ENCODE data around the gene TIFAB.
A peak's percentile ranks its signal among the peaks of the same experiment; 100 is the strongest.

The TIFAB gene

DNA sequence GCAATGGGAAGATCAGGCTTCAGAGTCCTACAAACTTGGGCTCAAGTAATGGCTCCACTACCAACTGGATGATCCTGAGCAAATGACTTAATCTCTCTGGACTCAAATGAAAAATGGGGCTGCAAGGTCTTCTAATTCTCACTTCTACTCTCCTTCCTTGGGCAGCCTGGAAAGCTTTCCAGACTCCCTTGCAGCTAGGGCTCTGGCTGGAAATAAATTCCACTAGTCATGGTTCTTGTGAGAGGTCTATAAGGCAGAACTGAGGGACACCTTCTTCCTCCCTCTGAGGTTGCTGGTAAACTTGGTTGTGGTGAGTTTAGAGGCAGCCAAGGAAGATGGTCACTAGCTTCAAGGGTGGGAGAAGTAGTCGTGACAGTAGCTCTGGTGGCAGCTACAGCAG, 23.6 kb downstream of the TIFAB start:
- Histone ChIP-seq H3K4me1 (ENCODE audit: control insufficient read depth in 1 of 2, insufficient read depth in 1 of 2, low read depth in 1 of 2, low read length in 1 of 2) (peaks cover 40 to 42% of the 10 kb centered on the region in 2 experiments), H3K27me3 (no peaks in the 10 kb centered on the region), H3K9me3 (no peaks in the 10 kb centered on the region), H3K36me3 (no peaks in the 10 kb centered on the region), H3K4me3 (ENCODE audit: low read depth in 1 of 2, low read length in 1 of 2) (no peak overlapping the region), H3K27ac (no peak overlapping the region)
- TF ChIP-seq, protein P1, sequence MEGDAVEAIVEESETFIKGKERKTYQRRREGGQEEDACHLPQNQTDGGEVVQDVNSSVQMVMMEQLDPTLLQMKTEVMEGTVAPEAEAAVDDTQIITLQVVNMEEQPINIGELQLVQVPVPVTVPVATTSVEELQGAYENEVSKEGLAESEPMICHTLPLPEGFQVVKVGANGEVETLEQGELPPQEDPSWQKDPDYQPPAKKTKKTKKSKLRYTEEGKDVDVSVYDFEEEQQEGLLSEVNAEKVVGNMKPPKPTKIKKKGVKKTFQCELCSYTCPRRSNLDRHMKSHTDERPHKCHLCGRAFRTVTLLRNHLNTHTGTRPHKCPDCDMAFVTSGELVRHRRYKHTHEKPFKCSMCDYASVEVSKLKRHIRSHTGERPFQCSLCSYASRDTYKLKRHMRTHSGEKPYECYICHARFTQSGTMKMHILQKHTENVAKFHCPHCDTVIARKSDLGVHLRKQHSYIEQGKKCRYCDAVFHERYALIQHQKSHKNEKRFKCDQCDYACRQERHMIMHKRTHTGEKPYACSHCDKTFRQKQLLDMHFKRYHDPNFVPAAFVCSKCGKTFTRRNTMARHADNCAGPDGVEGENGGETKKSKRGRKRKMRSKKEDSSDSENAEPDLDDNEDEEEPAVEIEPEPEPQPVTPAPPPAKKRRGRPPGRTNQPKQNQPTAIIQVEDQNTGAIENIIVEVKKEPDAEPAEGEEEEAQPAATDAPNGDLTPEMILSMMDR (IDR thresholded peaks at IDR 0.05): no peak

DNA sequence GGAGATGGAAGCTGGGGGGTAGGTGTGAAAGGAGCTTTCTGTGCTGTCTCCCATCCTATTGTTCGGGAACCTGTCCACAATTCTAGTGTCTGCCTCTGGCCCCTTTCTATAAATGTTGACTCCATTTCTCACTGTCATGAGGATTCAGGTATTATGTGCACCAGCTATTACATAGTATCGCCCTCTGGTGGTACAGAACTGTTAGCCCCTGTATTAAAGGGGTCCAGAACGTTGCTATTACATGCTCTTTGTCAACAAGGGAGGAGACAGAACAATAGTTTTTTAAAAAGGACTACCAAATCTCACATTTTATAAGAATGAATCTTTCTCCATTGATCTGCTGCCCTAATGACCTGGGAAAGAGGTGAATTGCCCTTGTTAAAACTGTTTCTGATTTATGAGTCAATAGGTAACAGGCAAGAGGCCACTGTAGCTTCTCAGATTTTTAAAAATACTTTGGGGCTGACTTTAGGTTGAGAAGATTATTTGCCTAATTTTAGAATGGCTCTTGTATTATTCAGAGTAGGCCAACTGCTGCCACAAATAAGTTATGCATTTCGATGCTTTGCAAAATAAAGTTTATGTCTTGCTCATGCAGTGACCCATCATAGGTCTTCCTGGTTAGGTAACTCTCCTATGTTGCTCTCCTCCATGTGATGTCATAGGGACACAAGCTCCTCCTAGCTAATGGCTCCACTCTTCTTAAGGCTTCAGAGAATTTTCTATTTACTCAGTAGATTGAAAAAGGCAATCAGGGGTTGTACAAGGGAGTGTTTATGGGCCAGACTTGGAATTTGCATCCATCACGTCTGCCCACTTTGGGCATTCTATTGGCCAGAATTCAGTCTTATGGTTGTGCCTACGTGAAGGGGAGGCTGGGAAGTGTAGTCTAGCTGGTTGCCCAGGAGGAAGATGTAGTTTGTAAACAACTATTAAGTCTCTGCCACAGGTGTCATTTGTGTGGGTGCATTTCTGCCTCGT, 25.8 kb downstream of the TIFAB start:
- H3K4me3 ChIP-seq (ENCODE audit: low read depth in 1 of 2, low read length in 1 of 2): no peak overlapping the region

DNA sequence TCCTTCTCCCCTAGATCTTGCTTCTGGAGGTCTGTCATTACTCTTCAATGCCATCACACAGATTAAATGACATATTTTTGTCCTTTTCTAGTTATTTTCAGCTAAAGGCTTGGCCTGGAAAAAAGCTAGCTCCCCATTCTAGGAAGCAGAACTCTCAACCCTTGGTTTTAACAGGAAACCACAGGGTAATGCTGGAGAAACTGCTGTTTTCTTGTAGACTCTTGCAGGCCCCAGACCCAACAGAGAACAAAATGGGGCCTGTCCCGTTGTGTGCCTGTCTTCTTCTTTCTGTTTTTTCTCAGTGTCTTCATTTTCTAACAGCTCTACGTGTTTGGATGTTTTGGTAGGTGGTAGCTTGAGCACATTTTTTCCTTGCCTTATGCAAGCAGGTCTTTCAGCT, 26.5 kb downstream of the TIFAB start:
- H3K4me1 ChIP-seq (ENCODE audit: control insufficient read depth in 1 of 2, insufficient read depth in 1 of 2, low read depth in 1 of 2, low read length in 1 of 2): peaks cover 45 to 47% of the 10 kb centered on the region in 2 experiments
- no peaks in the 10 kb centered on the region for H3K27me3 ChIP-seq
- TF ChIP-seq, protein P1 (IDR thresholded peaks at IDR 0.05): no peak
- no peaks in the 10 kb centered on the region for H3K9me3 ChIP-seq
- peak overlapping the region; percentile 79 for H3K27ac ChIP-seq
- no peak overlapping the region for H3K4me3 ChIP-seq (ENCODE audit: low read depth in 1 of 2, low read length in 1 of 2)
- H3K36me3 ChIP-seq: no peaks in the 10 kb centered on the region

More for the DNA sequence above, 25.8 kb downstream of the TIFAB start:
- Histone ChIP-seq H3K9me3 (no peaks in the 10 kb centered on the region), H3K36me3 (no peaks in the 10 kb centered on the region), H3K27ac (peak overlapping the region; percentile 79), H3K27me3 (no peaks in the 10 kb centered on the region), H3K4me1 (ENCODE audit: control insufficient read depth in 1 of 2, insufficient read depth in 1 of 2, low read depth in 1 of 2, low read length in 1 of 2) (peaks cover 45 to 47% of the 10 kb centered on the region in 2 experiments)
- TF ChIP-seq, protein P1 (IDR thresholded peaks at IDR 0.05): peak; percentile 49

- H3K27me3 ChIP-seq: no peaks in the 10 kb centered on the region
- TF ChIP-seq, protein P1 (IDR thresholded peaks at IDR 0.05): no peak
- H3K36me3 ChIP-seq: no peaks in the 10 kb centered on the region
- H3K4me3 ChIP-seq (ENCODE audit: low read depth in 1 of 2, low read length in 1 of 2): no peak overlapping the region
- H3K27ac ChIP-seq: peak overlapping the region; percentile 72
- H3K4me1 ChIP-seq (ENCODE audit: control insufficient read depth in 1 of 2, insufficient read depth in 1 of 2, low read depth in 1 of 2, low read length in 1 of 2): peaks cover 45 to 47% of the 10 kb centered on the region in 2 experiments
- no peaks in the 10 kb centered on the region for H3K9me3 ChIP-seq
Measured at GRCh38 chr5:135423846-135424168, 28.3 kb downstream of the TIFAB start.

GRCh38 chr5:135423146-135423845, 28.9 kb downstream of the TIFAB start:
- H3K27ac ChIP-seq: peak overlapping the region; percentile 72
- TF ChIP-seq, protein P1 (IDR thresholded peaks at IDR 0.05): no peak
- no peak overlapping the region for H3K4me3 ChIP-seq (ENCODE audit: low read depth in 1 of 2, low read length in 1 of 2)
- no peaks in the 10 kb centered on the region for H3K36me3 ChIP-seq
- H3K27me3 ChIP-seq: no peaks in the 10 kb centered on the region
- H3K4me1 ChIP-seq (ENCODE audit: control insufficient read depth in 1 of 2, insufficient read depth in 1 of 2, low read depth in 1 of 2, low read length in 1 of 2): peaks cover 45 to 47% of the 10 kb centered on the region in 2 experiments
- no peaks in the 10 kb centered on the region for H3K9me3 ChIP-seq

All from neutrophil (primary cell).